Uterus (tissue), 4 donors: ENCODE results near the gene IER3IP1. TPM values are rescaled to one million over a fixed set of nuclear protein-coding genes. Genes with fewer than 3 reads are reported as not detected.

ENCODE experiments used
- DNase-seq, 2 donors: peaks; one replicate each; pipeline ENCODE4 v3.0.0-alpha.2; 2019 to 2020
- H3K27ac ChIP-seq, 2 donors: fragments of 200-600 bp; sonication (generic); 1 replicate in 1 of 2; 2 replicates in 1 of 2; pipeline ENCODE4 v1.5.1; 2016 to 2018
- H3K27me3 ChIP-seq, 2 donors: fragments of 200-600 bp; sonication (generic); one replicate each; pipeline ENCODE4 v1.5.1; 2018 to 2019; ENCODE audit warnings: control low read depth in 1 of 2
- H3K36me3 ChIP-seq, 2 donors: fragments of 200-600 bp; sonication (generic); one replicate each; pipeline ENCODE4 v1.5.1; 2019; ENCODE audit warnings: control low read depth in 1 of 2
- H3K4me1 ChIP-seq, 2 donors: fragments of 200-600 bp; sonication (generic); one replicate each; pipeline ENCODE4 v1.5.1; 2018 to 2019; ENCODE audit warnings: control low read depth in 1 of 2
- H3K4me3 ChIP-seq, 2 donors: fragments of 200-600 bp; sonication (generic); 1 replicate in 1 of 2; 2 replicates in 1 of 2; pipeline ENCODE4 v1.5.1; 2018 to 2019; ENCODE audit warnings: mild to moderate bottlenecking in 1 of 2
- H3K9me3 ChIP-seq, 2 donors: fragments of 200-600 bp; sonication (generic); one replicate each; pipeline ENCODE4 v1.5.1; 2019; ENCODE audit warnings: control low read depth in 1 of 2
- CTCF ChIP-seq, 4 experiments: fragments of 200-600 bp in 2 of 4; fragments of 450-650 bp in 2 of 4; sonication (generic) in 2 of 4; IDR thresholded peaks; one replicate each; pipeline ENCODE4 v1.5.1; 2016 to 2019; ENCODE audit warnings: antibody characterized with exemption in 4 of 4, mild to moderate bottlenecking in 2 of 4, moderate library complexity in 1 of 4
- POLR2A ChIP-seq, 2 donors: fragments of 450-650 bp; IDR thresholded peaks; one replicate each; pipeline ENCODE4 v1.6.1; 2016; ENCODE audit warnings: antibody characterized with exemption in 2 of 2, mild to moderate bottlenecking in 1 of 2, moderate library complexity in 1 of 2
- intact Hi-C: fragments of 100-400 bp; cut with DNase I; formaldehyde crosslinking; loops from one replicate; pipeline ENCODE4 v1.15.1; 2023; ENCODE audit warnings: low total_unique reads
- total RNA-seq, 4 donors: library from RNA; depleted of rRNA in 3 of 4; stranded (reverse); fragments of >200 nt in 3 of 4; gene quantifications; one replicate each; pipeline versions ENCODE4 v1.1.0 to v1.2.4, GENCODE V29; 2014 to 2023
- donor health status: DM: yes; HTN: yes; CAD: no.

The IER3IP1 gene
- total RNA-seq, 4 donors from 2014 or later: 10.6 to 27.9 (median 12.8) TPM

- no peak for DNase-seq
- H3K27ac ChIP-seq: no peak overlapping the region
- no peaks in the 10 kb centered on the region for H3K27me3 ChIP-seq
- H3K9me3 ChIP-seq: no peaks in the 10 kb centered on the region
- H3K36me3 ChIP-seq: no peaks in the 10 kb centered on the region
- peaks cover 0 to 6% of the 10 kb centered on the region in 2 donors for H3K4me1 ChIP-seq
- H3K4me3 ChIP-seq: no peak overlapping the region
- TF ChIP-seq POLR2A (IDR thresholded peaks at IDR 0.05) (no peak), CTCF (IDR thresholded peaks at IDR 0.05) (no peak)
- intact Hi-C loops: no loop called here
Observed at GRCh38 chr18:47172476-47172875, 3.7 kb downstream of the IER3IP1 start.

- H3K4me3 ChIP-seq: no peak overlapping the region
- no peaks in the 10 kb centered on the region for H3K36me3 ChIP-seq
- TF ChIP-seq CTCF (IDR thresholded peaks at IDR 0.05): no peak
- no peak for TF ChIP-seq POLR2A (IDR thresholded peaks at IDR 0.05)
- no peak overlapping the region for H3K27ac ChIP-seq
- no peak for DNase-seq
- H3K4me1 ChIP-seq: no peaks in the 10 kb centered on the region
- intact Hi-C loops: no loop called here
- H3K9me3 ChIP-seq: no peaks in the 10 kb centered on the region
- no peaks in the 10 kb centered on the region for H3K27me3 ChIP-seq
Observed at GRCh38 chr18:47168913-47169312, 7.3 kb downstream of the IER3IP1 start.

- Histone ChIP-seq H3K27me3 (no peaks in the 10 kb centered on the region), H3K4me3 (no peak overlapping the region), H3K4me1 (no peaks in the 10 kb centered on the region), H3K27ac (no peak overlapping the region), H3K9me3 (no peaks in the 10 kb centered on the region), H3K36me3 (no peaks in the 10 kb centered on the region)
- DNase-seq: no peak
- intact Hi-C loops: no loop called here
- no peak for TF ChIP-seq POLR2A (IDR thresholded peaks at IDR 0.05)
- no peak for TF ChIP-seq CTCF (IDR thresholded peaks at IDR 0.05)
Observed at GRCh38 chr18:47168509-47168908, 7.7 kb downstream of the IER3IP1 start.

- intact Hi-C loops: no loop called here
- Histone ChIP-seq H3K4me1 (no peaks in the 10 kb centered on the region), H3K36me3 (no peaks in the 10 kb centered on the region), H3K27ac (no peak overlapping the region), H3K27me3 (no peaks in the 10 kb centered on the region), H3K9me3 (no peaks in the 10 kb centered on the region), H3K4me3 (no peak overlapping the region)
- TF ChIP-seq POLR2A (IDR thresholded peaks at IDR 0.05) (no peak), CTCF (IDR thresholded peaks at IDR 0.05) (no peak)
- no peak for DNase-seq
Observed at GRCh38 chr18:47166294-47166693, 9.9 kb downstream of the IER3IP1 start.

GRCh38 chr18:47163241-47163640, 12.9 kb downstream of the IER3IP1 start:
- H3K27me3 ChIP-seq: no peaks in the 10 kb centered on the region
- intact Hi-C loops: no loop called here
- no peak overlapping the region for H3K4me3 ChIP-seq
- TF ChIP-seq POLR2A (IDR thresholded peaks at IDR 0.05): no peak
- no peak for TF ChIP-seq CTCF (IDR thresholded peaks at IDR 0.05)
- H3K27ac ChIP-seq: no peak overlapping the region
- DNase-seq: no peak
- no peaks in the 10 kb centered on the region for H3K4me1 ChIP-seq
- H3K36me3 ChIP-seq: no peaks in the 10 kb centered on the region
- H3K9me3 ChIP-seq: no peaks in the 10 kb centered on the region
